Cardiac septum (tissue), 1 donor: ENCODE results near the gene KCNMB4. TPM values are rescaled to one million over a fixed set of nuclear protein-coding genes. Genes with fewer than 3 reads are reported as not detected.

ENCODE experiments used
- DNase-seq: peaks from one replicate; pipeline ENCODE4 v3.0.0-alpha.2; 2020; ENCODE audit warnings: low spot score
- intact Hi-C: fragments of 100-400 bp; cut with DNase I; formaldehyde crosslinking; loops from one replicate; pipeline ENCODE4 v1.14.0; 2022
- total RNA-seq: library from RNA; stranded (reverse); fragmentation: NEBNext Ultra II Directional; extraction: Animal tissue kit (Norgen Biotek cat#: 25700); gene quantifications from one replicate; pipeline ENCODE4 v1.2.1, GENCODE V29; 2021
- donor health status: DM: no; HTN: no; CAD: no.

The KCNMB4 gene
- total RNA-seq, 1 donor from 2014 or later = 1.6 TPM

GRCh38 chr12:70482764-70483163 is 116.7 kb downstream of the KCNMB4 start:
- intact Hi-C loops = no loop called here
- DNase-seq = no peak

Other genes starting within 250 kb of the KCNMB4 start
- 44.0 TPM for gene CNOT2, start 122.9 kb upstream of the KCNMB4 start, total RNA-seq